Hepatocyte (in vitro differentiated cells): ENCODE results near the gene DAB2IP. TPM values are rescaled to one million over a fixed set of nuclear protein-coding genes. Genes with fewer than 3 reads are reported as not detected.

ENCODE experiments used
- DNase-seq: peaks from one replicate; pipeline ENCODE4 v3.0.0-alpha.2; 2016; ENCODE audit warnings: low spot score
- H2AFZ ChIP-seq: fragments of 200-600 bp; sonication (generic); 2 replicates; pipeline ENCODE4 v1.6.0; 2016; ENCODE audit warnings: antibody characterized with exemption, mild to moderate bottlenecking
- H3K27ac ChIP-seq: fragments of 200-600 bp; sonication (generic); 2 replicates; pipeline ENCODE4 v1.5.1; 2016; ENCODE audit warnings: mild to moderate bottlenecking
- H3K27me3 ChIP-seq: fragments of 200-600 bp; sonication (generic); 2 replicates; pipeline ENCODE4 v1.6.1; 2016
- H3K36me3 ChIP-seq: fragments of 200-600 bp; sonication (generic); replicated peaks from 2 replicates; pipeline ENCODE4 v1.5.1; 2016; ENCODE audit warnings: low read depth; ENCODE audit not compliant: insufficient read depth
- H3K4me1 ChIP-seq: fragments of 200-600 bp; sonication (generic); 2 replicates; pipeline ENCODE4 v1.5.1; 2016; ENCODE audit warnings: mild to moderate bottlenecking, moderate library complexity; ENCODE audit not compliant: insufficient read depth
- H3K4me2 ChIP-seq: fragments of 200-600 bp; sonication (generic); 2 replicates; pipeline ENCODE4 v1.6.0; 2016
- H3K4me3 ChIP-seq: fragments of 200-600 bp; sonication (generic); 2 replicates; pipeline ENCODE4 v1.5.1; 2016; ENCODE audit warnings: mild to moderate bottlenecking
- H3K79me2 ChIP-seq: fragments of 200-600 bp; sonication (generic); 2 replicates; pipeline ENCODE4 v1.6.0; 2017; ENCODE audit warnings: mild to moderate bottlenecking
- H3K9me2 ChIP-seq: fragments of 200-600 bp; sonication (generic); replicated peaks from 2 replicates; pipeline ENCODE4 v1.6.0; 2017; ENCODE audit warnings: mild to moderate bottlenecking; ENCODE audit not compliant: insufficient read depth
- H3K9me3 ChIP-seq: fragments of 200-600 bp; sonication (generic); 2 replicates; pipeline ENCODE4 v1.5.1; 2016; ENCODE audit warnings: low read depth, mild to moderate bottlenecking
- H4K20me1 ChIP-seq: fragments of 200-600 bp; sonication (generic); 2 replicates; pipeline ENCODE4 v1.6.0; 2016; ENCODE audit warnings: mild to moderate bottlenecking; ENCODE audit not compliant: insufficient read depth, poor library complexity, severe bottlenecking
- EZH2 ChIP-seq: fragments of 200-600 bp; sonication (generic); IDR thresholded peaks from 2 replicates; pipeline ENCODE4 v1.6.1; 2016; ENCODE audit warnings: antibody characterized with exemption, mild to moderate bottlenecking, borderline replicate concordance
- EZH2phosphoT487 ChIP-seq: fragments of 200-600 bp; sonication (generic); IDR thresholded peaks from one replicate; pipeline ENCODE4 v1.6.1; 2018; ENCODE audit warnings: antibody characterized with exemption, mild to moderate bottlenecking, low read depth, moderate library complexity; ENCODE audit not compliant: unreplicated experiment, severe bottlenecking
- WGBS: methylation state at CpG from one replicate; pipeline ENCODE4 v1.1.6; 2016; ENCODE audit warnings: low lambda C conversion rate; ENCODE audit errors: missing lambda C conversion rate; 5-methylcytosine and 5-hydroxymethylcytosine counted together
- polyA plus RNA-seq: library from polyadenylated mRNA; unstranded; fragments of >200 nt; fragmentation: Nextera tagmentation; extraction: Ambion mirVana; gene quantifications from 2 replicates; pipeline ENCODE4 v1.2.1, GENCODE V29; 2016
- total RNA-seq: library from RNA; depleted of rRNA; stranded (reverse); fragments of >200 nt; gene quantifications from 2 replicates; pipeline ENCODE4 v1.2.3, GENCODE V29; 2014
- TF ChIP-seq, protein P1 (sequence below): fragments of 200-600 bp; sonication (generic); IDR thresholded peaks from 2 replicates; pipeline ENCODE4 v1.5.1; 2016; ENCODE audit warnings: antibody characterized with exemption, mild to moderate bottlenecking; ENCODE audit not compliant: poor library complexity

The DAB2IP gene
- total and polyA plus RNA-seq, 2 experiments from 2014 or later = 11.6 to 31.0 TPM

DNA sequence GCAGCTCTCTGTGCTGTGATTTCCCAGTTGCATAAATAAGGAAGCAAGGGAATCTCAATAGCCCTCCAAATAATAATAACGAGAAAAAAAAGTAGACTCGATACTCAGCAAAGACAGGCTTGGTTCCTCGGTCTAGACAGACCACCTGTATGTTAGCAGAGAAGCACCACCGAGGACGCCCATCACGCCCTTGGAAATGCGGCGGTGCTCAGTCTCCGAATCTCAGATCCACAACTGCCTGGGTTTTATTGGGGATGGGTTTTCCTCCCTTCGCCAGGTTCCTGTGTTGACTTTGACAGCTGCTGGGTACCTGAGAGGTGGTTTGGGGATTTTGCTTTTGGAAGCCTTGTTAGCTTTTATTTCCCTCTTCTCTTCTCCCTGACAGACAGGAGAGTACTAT lies 7.2 kb downstream of the DAB2IP start:
- Histone ChIP-seq H3K79me2 (peaks cover 66% of the 10 kb centered on the region), H3K27me3 (no peaks in the 10 kb centered on the region), H3K36me3 (no peaks in the 10 kb centered on the region), H3K9me3 (no peaks in the 10 kb centered on the region), H4K20me1 (peaks cover 28% of the 10 kb centered on the region), H2AFZ (no peak overlapping the region), H3K9me2 (no peaks in the 10 kb centered on the region), H3K4me3 (no peak overlapping the region), H3K27ac (no peak overlapping the region), H3K4me1 (peaks cover 6% of the 10 kb centered on the region), H3K4me2 (no peak overlapping the region)
- WGBS = 98% methylated on average over 10 of the region's 10 CpGs
- DNase-seq = no peak
- no peak for TF ChIP-seq EZH2
- TF ChIP-seq, protein P1, sequence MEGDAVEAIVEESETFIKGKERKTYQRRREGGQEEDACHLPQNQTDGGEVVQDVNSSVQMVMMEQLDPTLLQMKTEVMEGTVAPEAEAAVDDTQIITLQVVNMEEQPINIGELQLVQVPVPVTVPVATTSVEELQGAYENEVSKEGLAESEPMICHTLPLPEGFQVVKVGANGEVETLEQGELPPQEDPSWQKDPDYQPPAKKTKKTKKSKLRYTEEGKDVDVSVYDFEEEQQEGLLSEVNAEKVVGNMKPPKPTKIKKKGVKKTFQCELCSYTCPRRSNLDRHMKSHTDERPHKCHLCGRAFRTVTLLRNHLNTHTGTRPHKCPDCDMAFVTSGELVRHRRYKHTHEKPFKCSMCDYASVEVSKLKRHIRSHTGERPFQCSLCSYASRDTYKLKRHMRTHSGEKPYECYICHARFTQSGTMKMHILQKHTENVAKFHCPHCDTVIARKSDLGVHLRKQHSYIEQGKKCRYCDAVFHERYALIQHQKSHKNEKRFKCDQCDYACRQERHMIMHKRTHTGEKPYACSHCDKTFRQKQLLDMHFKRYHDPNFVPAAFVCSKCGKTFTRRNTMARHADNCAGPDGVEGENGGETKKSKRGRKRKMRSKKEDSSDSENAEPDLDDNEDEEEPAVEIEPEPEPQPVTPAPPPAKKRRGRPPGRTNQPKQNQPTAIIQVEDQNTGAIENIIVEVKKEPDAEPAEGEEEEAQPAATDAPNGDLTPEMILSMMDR = no peak
- TF ChIP-seq EZH2phosphoT487 = no peak

DNA sequence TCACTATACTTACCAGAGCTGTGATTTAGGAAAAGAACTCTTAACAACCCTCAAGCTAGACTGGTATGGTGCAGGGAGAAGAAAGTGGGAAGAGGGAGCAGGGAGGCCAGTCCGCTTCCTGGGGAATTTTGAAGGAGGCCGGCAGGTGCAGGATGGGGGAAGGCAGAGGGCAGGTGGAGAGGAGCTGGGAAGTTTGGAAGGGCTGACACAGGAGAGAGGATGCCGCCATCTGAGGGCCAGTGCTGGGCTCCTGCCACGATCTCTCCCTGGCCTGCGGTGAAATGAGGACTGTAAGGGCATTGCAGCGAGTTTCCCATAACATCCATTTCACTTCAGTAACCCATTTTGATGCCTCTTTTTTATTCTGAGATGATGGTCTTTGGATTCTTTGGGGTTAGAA lies 8.9 kb downstream of the DAB2IP start:
- Histone ChIP-seq H2AFZ (no peak overlapping the region), H3K27ac (no peak overlapping the region), H3K79me2 (peaks cover 59% of the 10 kb centered on the region), H4K20me1 (peaks cover 15% of the 10 kb centered on the region), H3K27me3 (no peaks in the 10 kb centered on the region), H3K4me2 (no peak overlapping the region), H3K9me2 (no peaks in the 10 kb centered on the region), H3K4me1 (no peaks in the 10 kb centered on the region), H3K9me3 (no peaks in the 10 kb centered on the region), H3K36me3 (no peaks in the 10 kb centered on the region), H3K4me3 (no peak overlapping the region)
- TF ChIP-seq EZH2phosphoT487 (no peak), EZH2 (no peak)
- TF ChIP-seq, protein P1 = no peak
- 94% methylated on average over 6 of the region's 6 CpGs for WGBS
- DNase-seq = no peak

DNA sequence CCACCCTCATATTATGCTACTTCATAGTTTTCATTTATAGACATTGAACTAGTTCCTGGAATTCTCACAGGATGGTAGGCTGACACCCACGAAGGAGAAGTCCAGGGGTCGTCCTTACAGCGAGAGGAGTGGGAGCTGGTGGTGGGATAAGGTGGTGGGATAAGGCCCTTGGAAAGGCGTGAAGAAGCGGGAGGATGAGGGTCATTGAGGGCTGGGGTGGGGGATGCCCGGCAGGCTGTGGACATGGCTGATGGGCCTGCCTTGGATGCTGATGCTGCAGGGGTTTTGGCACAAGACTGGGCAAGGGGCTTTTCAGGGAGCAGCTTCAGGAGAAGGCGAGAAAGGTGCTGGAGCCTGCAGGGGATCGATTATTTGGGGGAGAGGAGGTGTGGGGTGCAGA lies 9.4 kb downstream of the DAB2IP start:
- Histone ChIP-seq H3K27ac (no peak overlapping the region), H3K27me3 (no peaks in the 10 kb centered on the region), H4K20me1 (peaks cover 12% of the 10 kb centered on the region), H3K9me2 (no peaks in the 10 kb centered on the region), H3K79me2 (peaks cover 59% of the 10 kb centered on the region), H3K36me3 (no peaks in the 10 kb centered on the region), H3K4me2 (no peak overlapping the region), H3K4me1 (no peaks in the 10 kb centered on the region), H3K4me3 (no peak overlapping the region), H3K9me3 (no peaks in the 10 kb centered on the region), H2AFZ (no peak overlapping the region)
- DNase-seq = no peak
- TF ChIP-seq EZH2phosphoT487 = no peak
- no peak for TF ChIP-seq EZH2
- TF ChIP-seq, protein P1 = no peak
- WGBS = 90% methylated on average over 8 of the region's 8 CpGs

DNA sequence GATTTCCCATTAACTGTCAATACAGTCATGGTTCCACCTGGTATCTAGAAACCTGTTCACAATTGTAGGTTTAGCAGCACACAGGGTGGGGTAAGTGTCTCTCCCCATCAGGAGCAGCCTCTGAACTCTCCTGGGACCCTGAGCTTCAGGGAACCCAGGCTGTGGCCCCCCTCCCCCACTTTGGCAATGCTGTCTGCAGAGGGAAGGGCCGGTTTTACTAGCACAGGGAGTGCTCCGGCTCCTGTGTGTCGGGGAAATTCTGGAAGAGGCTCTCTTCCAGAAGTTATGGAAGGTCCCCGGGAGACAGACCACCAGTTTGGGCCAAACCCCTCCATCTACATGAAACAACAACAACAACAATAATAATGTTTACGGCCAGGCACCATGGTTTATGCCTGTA lies 9.9 kb downstream of the DAB2IP start:
- H3K27ac ChIP-seq = no peak overlapping the region
- H3K79me2 ChIP-seq = peaks cover 60% of the 10 kb centered on the region

More for the DNA sequence above, 9.9 kb downstream of the DAB2IP start:
- Histone ChIP-seq H3K27me3 (no peaks in the 10 kb centered on the region), H4K20me1 (peaks cover 12% of the 10 kb centered on the region), H3K36me3 (no peaks in the 10 kb centered on the region), H3K4me1 (no peaks in the 10 kb centered on the region), H2AFZ (no peak overlapping the region), H3K4me2 (no peak overlapping the region), H3K9me2 (no peaks in the 10 kb centered on the region), H3K9me3 (no peaks in the 10 kb centered on the region), H3K4me3 (no peak overlapping the region)
- DNase-seq = no peak
- TF ChIP-seq, protein P1 = no peak
- TF ChIP-seq EZH2 = no peak
- TF ChIP-seq EZH2phosphoT487 = no peak
- WGBS = 95% methylated on average over 5 of the region's 5 CpGs
